Measurements from ENCODE around the gene HSPA1B. TPM values are rescaled to one million over a fixed set of nuclear protein-coding genes. Genes with fewer than 3 reads are reported as not detected.

HSPA1B gene
- total RNA-seq, 1 experiment from 2014 or later: 85.1 TPM

DNA sequence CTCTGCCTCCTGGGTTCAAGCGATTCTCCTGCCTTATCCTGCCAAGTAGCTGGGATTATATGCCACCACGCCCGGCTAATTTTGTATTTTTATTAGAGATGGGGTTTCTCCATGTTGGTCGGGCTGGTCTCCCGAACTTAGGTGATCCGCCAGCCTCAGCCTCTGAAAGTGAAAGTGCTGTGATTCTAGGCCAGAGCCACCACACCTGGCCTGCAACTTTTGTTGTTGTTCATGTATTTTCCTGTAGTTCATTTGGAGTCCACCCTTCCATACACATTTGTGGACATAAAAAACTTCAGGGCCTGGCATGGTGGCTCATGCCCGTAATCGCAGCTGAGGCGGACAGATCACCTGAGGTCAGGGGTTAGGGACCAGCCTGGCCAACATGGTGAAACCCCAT, 14.5 kb downstream of the HSPA1B start:
- no peak overlapping the region for H3K56ac ChIP-seq (ENCODE audit: insufficient read length, low read depth, low read length)
- H3K4me3 Mint-ChIP-seq: no peak overlapping the region
- H4K20me1 ChIP-seq (ENCODE audit: control insufficient read depth, insufficient read depth, insufficient read length): peaks cover 2% of the 10 kb centered on the region
- H2AFZ ChIP-seq (ENCODE audit: low read length): no peak overlapping the region
- peak overlapping the region in 1 of 3 experiments; percentile 58; a peak in 1 of 7 replicates for H3K27ac Mint-ChIP-seq
- no peak overlapping the region for H2BK12ac ChIP-seq (ENCODE audit: insufficient read length, low read depth, low read length)
- no peaks in the 10 kb centered on the region for H3K4me1 ChIP-seq (ENCODE audit: insufficient read depth, low read length)
- H3K4me1 Mint-ChIP-seq: peaks cover 7 to 8% of the 10 kb centered on the region in 2 experiments
- TF ChIP-seq, protein P1, sequence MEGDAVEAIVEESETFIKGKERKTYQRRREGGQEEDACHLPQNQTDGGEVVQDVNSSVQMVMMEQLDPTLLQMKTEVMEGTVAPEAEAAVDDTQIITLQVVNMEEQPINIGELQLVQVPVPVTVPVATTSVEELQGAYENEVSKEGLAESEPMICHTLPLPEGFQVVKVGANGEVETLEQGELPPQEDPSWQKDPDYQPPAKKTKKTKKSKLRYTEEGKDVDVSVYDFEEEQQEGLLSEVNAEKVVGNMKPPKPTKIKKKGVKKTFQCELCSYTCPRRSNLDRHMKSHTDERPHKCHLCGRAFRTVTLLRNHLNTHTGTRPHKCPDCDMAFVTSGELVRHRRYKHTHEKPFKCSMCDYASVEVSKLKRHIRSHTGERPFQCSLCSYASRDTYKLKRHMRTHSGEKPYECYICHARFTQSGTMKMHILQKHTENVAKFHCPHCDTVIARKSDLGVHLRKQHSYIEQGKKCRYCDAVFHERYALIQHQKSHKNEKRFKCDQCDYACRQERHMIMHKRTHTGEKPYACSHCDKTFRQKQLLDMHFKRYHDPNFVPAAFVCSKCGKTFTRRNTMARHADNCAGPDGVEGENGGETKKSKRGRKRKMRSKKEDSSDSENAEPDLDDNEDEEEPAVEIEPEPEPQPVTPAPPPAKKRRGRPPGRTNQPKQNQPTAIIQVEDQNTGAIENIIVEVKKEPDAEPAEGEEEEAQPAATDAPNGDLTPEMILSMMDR (conservative IDR thresholded peaks at IDR 0.05): no peak
- H2BK15ac ChIP-seq (ENCODE audit: low read depth, low read length): no peak overlapping the region
- DNase-seq: no peak
- no peak overlapping the region for H2BK20ac ChIP-seq (ENCODE audit: low read depth, low read length, poor library complexity, severe bottlenecking)
- no peak overlapping the region for H3K4ac ChIP-seq (ENCODE audit: low read depth, low read length)
- no peaks in the 10 kb centered on the region for H3K27me3 ChIP-seq (ENCODE audit: insufficient read depth, low read length)
- peaks cover 39 to 46% (median 39%) of the 10 kb centered on the region in 3 experiments for H3K36me3 Mint-ChIP-seq (ENCODE audit: insufficient read depth in 1 of 3, low read depth in 3 of 3)
- no peak overlapping the region for H2BK120ac ChIP-seq (ENCODE audit: low read depth, low read length, poor library complexity, severe bottlenecking)
- no peak overlapping the region for H3K9ac ChIP-seq (ENCODE audit: extremely low read depth, insufficient read length, low read length)
- H3T11ph ChIP-seq (ENCODE audit: low read length): no peak overlapping the region
- no peaks in the 10 kb centered on the region for H3K9me3 ChIP-seq (ENCODE audit: control insufficient read depth, low read depth, low read length)
- WGBS (ENCODE audit: extremely low coverage, insufficient read length, low lambda C conversion rate): no CpG with 5 or more reads among the region's 9 CpGs
- H3K14ac ChIP-seq (ENCODE audit: insufficient read depth, low read length): no peak overlapping the region
- no peak overlapping the region for H4K5ac ChIP-seq (ENCODE audit: insufficient read length, low read depth, low read length)
- H3K23me2 ChIP-seq (ENCODE audit: insufficient read length, low read depth, low read length, poor library complexity, severe bottlenecking): peaks cover 4% of the 10 kb centered on the region
- no peak overlapping the region for H2AK5ac ChIP-seq (ENCODE audit: insufficient read length, low read length)
- no peak overlapping the region for H3K18ac ChIP-seq (ENCODE audit: insufficient read length, low read depth, low read length)
- no peaks in the 10 kb centered on the region for H3K79me1 ChIP-seq (ENCODE audit: insufficient read depth, low read depth, low read length, poor library complexity, severe bottlenecking)
- no peak overlapping the region for H4K8ac ChIP-seq (replicated peaks; ENCODE audit: insufficient read length, low read depth, low read length)
- no peaks in the 10 kb centered on the region for H3K9me3 Mint-ChIP-seq
- H3K23ac ChIP-seq (ENCODE audit: insufficient read length, low read depth, low read length): no peak overlapping the region
- H3K27me3 Mint-ChIP-seq (ENCODE audit: low read depth): no peaks in the 10 kb centered on the region
- no peak overlapping the region for H3K27ac ChIP-seq (ENCODE audit: insufficient read length, low read depth, low read length)
- peaks cover 5% of the 10 kb centered on the region; the same call in 1 of the 2 replicates for H3K79me2 ChIP-seq (ENCODE audit: insufficient read depth, low read length)
- no peak overlapping the region for H3K4me2 ChIP-seq (ENCODE audit: insufficient read depth, insufficient read length, low read length)
- H2BK5ac ChIP-seq (ENCODE audit: insufficient read length, low read length): no peak overlapping the region
- H4K91ac ChIP-seq (ENCODE audit: insufficient read length, low read depth, low read length): no peak overlapping the region

Measured in H9 (cell line).